ENCODE results near the gene KRT23.

The KRT23 gene, protein sequence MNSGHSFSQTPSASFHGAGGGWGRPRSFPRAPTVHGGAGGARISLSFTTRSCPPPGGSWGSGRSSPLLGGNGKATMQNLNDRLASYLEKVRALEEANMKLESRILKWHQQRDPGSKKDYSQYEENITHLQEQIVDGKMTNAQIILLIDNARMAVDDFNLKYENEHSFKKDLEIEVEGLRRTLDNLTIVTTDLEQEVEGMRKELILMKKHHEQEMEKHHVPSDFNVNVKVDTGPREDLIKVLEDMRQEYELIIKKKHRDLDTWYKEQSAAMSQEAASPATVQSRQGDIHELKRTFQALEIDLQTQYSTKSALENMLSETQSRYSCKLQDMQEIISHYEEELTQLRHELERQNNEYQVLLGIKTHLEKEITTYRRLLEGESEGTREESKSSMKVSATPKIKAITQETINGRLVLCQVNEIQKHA

DNA sequence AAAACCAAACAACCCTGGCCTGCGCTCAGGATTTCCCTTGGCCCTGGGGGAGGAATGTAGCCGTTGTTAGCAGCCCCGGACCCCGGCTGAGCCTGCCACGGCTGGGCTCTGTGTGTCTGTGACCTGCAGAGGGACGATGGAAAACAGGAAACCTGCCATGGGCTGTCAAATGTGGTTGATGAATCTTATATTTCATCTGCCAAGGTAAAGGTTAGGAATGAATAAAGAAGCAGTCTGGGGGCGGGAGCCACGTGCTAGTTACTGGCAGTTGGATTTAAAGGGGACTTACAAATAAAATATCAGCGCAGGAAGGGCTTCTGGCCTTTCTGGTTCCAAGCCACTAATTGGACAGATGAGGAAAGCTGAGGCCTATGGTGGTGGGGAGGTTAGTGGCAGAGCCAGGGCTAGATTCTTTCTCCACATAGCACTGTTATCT, at the start of gene KRT23:
Gene KRT23, minus strand, starts transcription at position 263 of the 436 bp plus-strand sequence. CDS start 1,043 bp downstream, outside the sequence.
- DNase-seq: no peak

DNA sequence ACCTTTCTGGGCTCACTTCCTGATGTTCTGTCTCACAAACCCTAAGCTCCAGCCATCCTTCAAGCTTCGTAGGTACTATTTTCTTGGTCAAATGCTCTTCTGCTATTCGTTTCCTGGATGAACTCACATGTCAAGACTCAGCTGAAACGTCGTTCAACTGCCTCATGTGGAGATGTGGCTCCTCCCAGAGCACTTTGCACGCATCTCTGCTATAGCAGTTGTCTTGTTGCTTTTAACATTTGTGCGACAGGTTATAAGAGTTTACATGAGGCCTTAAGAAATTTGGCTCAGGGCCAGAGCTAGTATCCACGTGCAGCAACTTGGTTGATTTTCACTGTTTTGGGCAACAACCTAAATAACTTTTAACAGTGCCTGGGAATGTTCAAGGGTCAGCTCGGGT, 49.5 kb upstream of the KRT23 start:
- DNase-seq: no peak

DNA sequence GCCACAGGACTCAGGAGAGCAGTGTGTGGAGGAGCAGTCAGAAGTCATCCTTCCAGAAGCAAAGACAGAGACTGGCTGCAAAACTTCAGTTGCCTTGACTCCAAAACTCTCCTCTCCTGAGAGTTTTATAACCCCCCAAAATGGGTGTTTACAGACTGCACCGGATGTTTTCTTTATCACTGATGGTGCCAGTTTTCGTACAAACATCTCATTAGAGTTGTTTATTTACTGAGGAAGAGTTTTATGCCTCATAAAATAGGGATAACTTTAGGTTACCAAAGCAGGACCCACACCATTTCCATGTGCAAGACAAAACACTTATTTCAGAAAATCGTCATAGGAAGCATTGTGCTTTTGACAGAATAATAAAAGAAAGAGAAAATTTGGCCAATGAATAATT, 46.8 kb upstream of the KRT23 start, which contains the start of gene KRT40:
Gene KRT40, minus strand, starts transcription at position 101 of the 400 bp plus-strand sequence. Its CDS starts 53 bp downstream, at position 48.
- DNase-seq: no peak

DNA sequence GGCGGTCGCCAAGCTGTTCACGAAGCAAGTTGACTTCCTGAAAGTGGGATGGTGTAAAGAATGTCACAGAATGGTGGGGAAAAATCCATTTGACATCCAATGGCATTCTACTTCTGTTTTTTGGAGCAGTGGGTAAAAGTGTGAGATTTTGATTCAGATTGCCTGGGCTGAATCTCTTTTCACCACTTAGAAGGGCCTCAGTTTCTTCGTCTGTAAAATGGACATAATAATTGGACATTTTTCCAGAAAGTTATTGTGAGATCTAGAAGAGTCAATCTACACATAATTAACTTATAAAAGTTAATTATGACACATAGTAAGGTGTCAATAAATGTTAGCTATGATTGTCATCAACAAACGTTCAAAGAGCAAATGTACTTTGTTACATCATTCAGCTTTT, 43.7 kb upstream of the KRT23 start:
- DNase-seq: no peak

DNA sequence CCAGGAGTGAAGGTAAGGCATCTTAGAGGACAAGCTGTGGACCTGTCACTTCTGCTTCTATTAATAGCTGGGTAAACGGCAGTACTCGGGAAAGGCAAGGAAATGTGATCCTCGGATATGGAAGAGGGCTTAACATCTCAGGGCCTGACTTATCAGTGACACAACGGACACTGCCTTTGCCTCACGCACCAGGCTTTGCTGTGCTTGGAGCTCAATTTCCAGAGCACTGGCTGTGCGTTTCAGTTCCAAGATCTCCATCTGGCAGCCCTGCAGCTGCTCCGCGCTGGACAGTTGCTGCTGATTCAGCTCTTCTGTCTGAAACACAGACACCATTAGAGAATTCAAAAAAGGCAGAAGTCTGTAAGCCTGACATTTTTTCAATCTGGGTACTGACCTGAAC, 43.1 kb upstream of the KRT23 start:
- DNase-seq: no peak

DNA sequence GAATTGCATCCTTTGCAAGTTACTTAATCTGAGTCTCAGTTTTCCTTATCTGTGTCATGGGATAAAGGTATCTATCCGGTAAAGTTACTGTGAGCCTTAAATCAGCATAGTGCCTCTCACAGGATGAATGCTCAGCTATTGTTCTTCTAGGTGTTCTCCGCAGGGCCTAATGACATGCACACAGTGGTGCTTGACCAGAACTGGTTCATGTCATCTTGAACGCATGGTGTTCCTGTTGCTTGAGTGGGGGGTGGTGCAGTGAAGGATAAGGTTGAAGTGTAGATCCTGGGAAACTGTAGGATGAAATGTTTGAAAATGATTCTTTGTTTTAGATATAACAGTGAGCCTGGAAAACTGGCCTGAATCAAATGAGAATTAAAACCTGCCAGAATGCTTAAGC, 42.7 kb upstream of the KRT23 start:
- DNase-seq: no peak

DNA sequence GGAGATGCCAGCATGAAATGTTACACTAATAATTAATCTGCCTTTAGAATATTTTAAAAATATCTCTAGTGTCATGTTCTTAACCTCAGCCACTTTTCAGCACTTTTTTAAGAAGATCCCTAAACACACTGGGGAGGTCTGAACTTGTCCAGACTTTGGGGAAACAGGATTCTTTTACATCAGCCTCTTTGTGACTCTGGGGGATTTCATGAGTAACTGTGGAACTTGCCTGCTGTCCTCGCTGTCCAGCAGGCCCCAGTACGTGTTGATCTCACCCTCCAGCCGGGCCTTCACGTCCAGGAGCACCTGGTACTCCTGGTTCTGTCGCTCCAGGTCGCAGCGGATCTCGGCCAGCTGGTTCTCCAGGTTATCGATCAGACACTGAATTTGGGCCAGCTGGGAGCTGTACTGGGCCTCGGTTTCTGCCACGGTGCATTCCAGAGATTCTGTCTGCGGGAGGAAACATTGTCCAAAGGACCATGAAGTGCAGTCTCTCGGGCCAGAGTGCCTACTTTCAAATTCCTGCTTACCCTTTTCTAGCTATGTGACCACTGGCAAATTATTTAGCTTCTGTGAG, 41.2 kb upstream of the KRT23 start:
- no peak for DNase-seq

DNA sequence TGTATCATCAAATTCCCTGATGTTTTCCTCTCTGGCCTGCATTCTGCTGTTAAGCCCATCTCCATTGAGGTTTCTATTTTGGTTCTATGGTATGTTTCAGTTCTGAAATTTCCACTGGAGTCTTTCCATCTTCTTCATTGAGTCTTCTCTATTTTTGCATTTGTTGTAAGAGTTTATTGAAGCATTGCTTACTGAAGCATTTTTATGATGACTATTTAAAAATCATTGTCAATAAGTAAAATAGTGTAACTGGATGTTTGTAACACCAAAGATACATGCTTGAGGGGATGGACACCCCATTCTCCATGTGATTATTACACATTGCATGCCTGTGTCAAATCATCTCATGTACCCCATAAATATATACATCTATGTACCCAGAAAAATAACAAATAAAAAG, 38.1 kb upstream of the KRT23 start:
- no peak for DNase-seq

DNA sequence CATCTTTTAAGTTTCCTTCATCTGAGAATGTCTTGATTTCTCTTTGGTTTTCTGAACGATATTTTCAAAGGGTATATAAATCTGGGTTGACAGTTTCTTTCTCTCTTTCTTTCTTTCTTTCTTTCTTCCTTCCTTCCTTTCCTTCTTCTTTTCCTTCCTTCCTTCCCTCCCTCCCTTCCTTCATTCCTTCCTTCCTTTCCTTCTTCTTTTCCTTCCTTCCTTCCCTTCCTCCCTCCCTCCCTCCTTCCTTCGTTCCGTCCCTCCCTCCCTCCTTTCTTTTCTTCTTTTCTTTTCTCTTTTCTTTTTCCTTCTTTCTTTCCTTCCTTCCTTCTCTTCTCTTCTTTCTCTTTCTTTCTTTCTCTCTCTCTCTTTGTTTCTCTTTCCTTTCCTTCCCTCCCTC, 36.9 kb upstream of the KRT23 start:
- DNase-seq: no peak

DNA sequence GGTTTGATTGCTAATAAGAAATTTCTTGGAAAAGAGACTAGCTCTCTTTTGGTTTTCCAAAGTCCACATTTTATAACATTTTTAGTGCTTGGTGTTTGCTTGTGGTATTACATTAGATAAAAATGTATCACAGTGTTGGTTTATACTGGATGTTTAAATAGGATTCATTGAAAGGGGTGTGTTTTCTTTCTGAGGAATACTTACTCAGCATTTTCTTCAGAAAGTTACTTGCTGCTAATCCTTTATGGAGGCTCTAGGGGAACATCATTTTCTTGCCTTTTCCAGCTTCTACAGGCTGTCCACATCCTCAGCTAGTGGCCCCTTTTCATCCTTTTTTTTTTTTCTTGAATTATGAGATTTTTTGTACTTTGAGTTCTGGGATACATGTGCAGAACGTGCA, 30.1 kb upstream of the KRT23 start:
- no peak for DNase-seq

DNA sequence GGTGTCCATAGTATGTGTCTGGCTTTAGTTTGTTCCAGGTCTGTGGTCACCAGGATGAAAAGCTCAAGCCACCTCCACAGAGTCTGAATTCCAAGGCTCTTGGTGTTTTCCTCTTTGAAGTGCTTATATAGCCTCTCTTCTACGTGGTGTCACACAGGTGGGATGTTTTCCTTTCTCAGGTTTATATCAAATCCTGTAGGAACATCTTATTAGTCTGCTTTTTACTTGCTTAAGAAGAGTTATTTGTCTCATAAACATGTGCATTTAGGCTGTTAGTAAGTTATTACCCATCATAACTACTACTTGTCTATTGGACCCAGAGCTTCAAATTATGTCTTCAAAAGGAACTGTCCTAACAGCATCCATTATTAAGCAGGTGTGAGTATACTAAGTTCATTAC, 29.4 kb upstream of the KRT23 start, which contains the start of gene KRT39:
Gene KRT39, minus strand, starts transcription at position 101 of the 400 bp plus-strand sequence. Its CDS starts 92 bp downstream, at position 9.
- DNase-seq: no peak

DNA sequence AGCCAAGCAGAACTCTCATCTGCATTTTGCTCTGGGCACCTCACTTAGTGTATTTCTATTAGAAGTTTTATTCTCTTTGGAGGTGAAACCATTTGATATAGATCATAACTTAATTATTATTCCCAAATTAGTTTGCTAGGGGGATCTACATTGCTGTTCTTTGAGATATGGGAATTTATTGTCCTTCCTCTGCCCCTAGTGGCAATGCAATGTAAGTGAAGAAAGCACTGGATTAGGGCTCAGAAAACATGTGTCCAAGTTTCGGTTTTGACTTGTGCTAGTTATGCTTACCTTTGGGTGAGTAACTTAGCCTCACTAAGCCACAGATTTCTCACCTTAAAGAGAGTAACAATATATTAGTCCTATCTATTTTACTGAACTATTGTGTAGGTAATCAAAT, 26.4 kb upstream of the KRT23 start:
- no peak for DNase-seq

DNA sequence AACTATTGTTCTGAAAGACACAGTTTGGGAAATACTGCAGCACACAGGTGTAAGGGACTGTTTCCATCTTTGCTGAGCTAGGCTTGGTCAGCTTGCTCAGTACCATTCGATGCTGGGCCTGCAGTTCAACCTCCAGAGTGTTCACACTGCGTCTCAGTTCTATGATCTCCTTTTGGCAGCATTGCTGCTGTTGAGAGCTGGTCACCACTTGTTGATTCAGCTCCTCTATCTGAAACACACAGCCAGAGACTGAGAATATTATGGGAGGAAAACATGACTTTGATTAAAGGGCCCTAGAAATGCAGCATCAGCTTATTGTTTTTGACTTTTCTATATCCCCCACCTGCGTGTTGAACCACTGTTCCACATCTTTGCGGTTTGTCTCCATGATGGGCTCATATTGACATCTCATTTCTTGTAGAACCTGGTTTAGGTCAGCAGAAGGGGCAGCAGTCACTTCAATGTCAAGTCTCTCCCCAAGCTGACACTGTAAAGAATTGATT, 24.7 kb upstream of the KRT23 start:
- no peak for DNase-seq

DNA sequence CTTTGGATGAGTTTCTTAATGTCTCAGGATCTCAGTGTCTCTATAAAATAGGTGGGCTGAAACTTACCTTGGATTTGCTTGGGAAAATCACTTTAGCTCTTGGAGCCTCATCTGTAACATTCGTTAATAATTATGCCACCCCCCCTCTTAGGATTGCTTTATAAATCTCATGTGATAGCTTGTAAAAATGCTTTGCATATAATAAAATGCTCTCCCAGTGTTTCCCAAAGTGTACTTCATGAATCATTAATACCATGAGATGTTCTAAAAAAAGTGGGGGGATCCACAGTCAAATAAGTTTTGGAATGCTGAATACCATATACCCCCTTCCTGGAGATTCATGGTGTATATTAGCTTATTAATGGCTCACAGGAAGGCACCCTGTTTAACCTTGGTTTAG, 24.1 kb upstream of the KRT23 start:
- no peak for DNase-seq

DNA sequence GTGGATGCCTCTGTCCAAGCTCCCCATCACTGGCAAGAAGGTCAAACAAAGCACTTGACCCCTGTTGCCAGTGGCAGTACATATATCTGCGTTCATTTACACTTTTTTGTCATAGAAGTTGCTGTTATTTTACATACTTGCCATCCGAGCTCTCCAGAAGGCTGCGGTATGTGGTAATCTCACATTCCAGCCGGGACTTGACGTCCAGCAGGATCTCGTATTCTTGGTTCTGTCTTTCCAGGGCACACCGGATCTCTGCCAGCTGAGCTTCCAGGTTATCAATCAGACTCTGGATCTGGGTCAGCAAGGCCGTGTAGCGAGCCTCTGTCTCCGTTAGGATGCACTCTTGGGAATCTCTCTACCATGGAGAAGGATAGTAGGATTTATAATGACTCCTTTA, 22.7 kb upstream of the KRT23 start:
- no peak for DNase-seq

DNA sequence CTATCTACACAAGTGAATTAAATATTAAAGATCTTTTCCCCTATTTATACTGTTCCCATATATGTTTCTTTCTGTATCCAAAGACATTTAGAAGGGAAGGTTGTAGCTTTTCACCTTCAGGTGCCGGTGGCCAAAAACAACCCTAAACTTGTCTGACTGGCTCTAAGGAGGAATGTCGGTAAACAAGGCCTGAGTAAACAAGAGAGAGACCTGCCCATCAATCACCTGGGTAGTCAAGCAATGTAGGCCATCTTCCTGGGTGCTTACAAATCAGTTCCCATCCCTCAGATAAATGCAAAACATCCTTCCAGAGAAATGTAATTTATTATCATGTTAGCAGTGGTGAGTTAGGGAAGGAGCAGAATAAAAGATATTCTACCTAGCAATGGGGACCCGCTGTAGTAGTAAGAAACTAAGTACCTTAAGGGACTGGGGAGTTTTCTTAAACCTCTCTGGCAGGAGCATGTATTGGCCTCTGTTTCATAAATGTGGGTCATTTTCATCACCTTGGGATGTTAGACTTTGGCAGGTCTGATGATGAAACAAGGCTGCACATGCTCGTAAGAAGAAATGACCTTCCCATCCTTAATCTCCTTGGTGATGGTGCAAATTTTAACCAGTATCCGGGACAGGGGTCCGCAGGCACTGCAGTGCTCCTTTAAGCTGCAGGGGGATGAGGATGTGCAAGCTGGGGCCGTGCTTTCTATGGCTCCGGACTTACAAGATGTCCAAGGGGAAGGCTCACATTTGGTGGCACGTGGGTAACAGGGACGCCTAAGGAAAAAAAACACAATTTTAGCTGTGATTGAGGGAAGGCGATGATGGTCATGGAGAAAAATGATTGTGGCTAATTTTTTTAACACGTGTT, 20.9 kb upstream of the KRT23 start:
- no peak for DNase-seq

DNA sequence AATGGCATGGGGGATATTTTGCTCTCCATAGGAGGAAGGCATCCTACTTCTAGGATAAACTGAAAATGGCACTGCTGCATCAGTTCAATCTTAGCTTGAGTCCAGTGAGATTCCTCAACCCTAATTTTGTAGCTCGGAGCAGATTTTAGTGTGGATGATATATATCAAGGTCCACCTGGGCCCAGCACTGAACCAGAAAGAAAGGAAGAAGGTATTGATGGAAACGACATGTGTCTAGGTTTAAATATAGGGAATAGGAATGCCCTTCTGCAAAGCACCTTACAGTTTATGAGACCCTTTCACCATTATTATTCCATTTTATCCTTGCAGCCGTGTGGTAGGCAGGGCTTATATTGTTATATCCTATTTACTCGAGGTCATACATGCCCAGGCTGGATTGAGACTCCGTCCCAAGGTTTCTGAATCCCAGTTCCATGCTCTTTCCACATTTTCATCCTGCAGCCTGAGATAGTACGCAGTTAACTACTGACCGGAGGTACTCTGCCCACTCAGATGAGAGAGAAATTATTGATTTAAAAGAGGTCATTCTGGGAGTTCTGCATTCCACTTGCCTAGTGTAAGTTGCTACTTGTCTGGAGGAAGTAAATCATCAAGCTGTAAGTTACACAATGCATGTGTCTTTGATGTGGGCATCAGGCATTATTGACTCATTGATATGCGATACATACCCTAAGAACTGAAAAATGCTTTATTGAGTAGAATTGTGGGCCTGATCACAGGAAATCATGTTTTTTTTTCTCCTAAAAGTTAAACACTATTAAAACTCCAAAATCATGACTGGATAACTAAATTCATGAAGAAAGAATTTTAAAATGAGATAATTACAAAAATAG, 19.2 kb upstream of the KRT23 start:
- no peak for DNase-seq

DNA sequence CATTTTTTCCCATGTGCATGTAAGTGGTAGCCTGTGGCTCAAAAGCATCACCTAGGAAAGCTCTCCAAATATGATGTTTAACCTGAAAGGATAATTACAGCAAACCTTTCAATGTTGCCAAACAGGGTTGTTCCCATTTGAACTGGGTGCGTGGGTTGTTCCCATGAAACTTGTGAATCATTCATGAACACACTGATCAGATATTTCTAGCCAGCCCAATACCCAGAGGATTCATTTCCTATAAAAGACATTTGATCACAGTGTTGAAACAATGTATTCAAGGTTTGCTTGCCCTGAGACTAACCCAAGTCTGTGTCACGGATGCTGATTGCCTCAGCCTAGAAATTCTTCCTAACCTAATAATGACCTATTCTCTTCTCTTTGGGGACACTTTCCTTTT, 16.4 kb upstream of the KRT23 start:
- DNase-seq: no peak

DNA sequence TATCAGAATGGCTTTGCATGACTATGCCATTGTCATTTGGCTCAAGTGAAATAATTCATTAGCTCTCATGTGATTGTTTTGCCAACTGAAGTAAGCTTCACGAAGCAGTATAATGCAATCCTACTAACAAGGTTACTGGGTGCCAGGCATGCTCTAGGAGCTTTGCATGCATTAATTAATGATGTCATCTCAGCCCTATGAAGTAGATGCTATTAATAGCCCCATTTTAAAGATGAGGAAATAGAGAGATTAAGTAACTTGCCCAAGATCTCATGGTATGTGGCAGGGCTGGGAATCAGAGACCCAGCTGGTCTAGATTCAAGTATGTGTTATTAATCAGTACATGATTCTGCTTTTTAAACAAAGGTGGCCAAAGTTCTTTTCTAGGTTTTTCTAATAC, 15.2 kb upstream of the KRT23 start:
- DNase-seq: no peak

DNA sequence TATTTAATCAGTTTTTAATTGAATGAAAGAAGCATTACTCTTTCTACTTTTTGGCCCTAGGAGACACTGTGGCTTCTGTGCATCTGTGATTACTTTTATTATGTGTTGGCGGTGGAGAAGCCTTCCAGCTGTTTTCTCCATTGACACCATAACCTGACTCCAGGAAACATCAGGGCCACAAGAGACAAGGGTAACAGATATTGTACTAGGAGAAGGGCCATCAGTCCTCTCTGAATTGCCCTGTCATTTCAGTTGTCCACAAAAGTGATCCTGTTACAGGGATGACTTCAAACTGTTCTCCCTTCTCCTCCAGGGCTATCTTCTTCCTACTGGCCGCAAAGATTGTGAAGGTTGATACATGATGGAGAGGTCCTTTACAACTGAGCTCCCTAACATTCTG, 14.7 kb upstream of the KRT23 start:
- DNase-seq: no peak

DNA sequence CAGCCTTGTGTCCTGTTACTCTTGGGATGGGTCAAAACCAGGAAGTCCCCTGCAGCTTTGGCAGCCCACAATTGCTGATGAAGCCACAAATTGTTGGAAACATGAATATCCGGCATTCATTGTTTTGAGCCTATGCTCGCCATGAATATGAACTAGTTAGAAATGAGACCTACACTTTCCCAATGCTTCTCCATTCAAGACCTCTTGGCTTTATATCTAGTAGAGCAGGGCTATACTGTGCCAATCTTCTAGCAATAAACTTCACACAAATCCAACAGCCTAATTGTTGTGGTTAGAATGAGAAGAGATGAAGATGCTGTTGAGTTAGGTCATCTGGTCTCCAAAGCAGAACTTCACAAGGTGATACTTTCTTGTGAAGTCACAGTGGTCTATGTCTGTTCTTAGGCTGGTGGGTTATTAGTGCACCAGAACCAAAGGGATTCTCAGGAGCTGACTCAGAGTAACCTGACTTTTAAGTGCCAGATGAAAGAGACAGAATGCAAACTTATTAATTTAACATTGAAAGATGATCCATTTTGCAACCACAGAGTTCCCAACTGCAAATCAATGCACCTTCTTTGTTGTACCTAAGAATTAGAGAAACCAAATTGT, 13.7 kb upstream of the KRT23 start:
- no peak for DNase-seq

DNA sequence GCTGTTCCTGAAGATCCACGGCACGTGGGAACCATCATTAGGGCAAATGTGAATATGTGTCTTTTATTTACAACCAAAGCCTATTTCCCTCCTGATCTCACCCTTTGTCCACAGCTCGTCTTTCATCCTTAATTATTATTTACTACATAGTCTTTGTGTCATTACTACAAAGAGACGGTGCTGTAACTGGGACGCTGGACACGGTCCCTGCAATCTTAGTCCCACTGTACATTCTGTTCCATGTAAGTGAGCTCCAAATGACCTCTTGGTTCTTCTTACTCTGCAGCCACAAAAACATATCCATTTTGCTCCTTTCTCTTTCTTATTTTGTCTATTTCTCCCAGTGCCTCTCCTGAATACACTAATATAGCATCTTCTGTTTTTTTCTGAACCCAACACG, 12.7 kb upstream of the KRT23 start:
- no peak for DNase-seq

All from NCI-H1092 (cell line).